ENCODE measurements around the gene RPP40. TPM values are rescaled to one million over a fixed set of nuclear protein-coding genes. Genes with fewer than 3 reads are reported as not detected.

RPP40 gene
- total RNA-seq, 3 donors from 2014 or later (not counting 1 experiment from before 2014, with no cell fraction given), result 1.3 to 1.7 (median 1.3) TPM

- H3K4me3 Mint-ChIP-seq, result no peak overlapping the region
- TF ChIP-seq, protein P1, sequence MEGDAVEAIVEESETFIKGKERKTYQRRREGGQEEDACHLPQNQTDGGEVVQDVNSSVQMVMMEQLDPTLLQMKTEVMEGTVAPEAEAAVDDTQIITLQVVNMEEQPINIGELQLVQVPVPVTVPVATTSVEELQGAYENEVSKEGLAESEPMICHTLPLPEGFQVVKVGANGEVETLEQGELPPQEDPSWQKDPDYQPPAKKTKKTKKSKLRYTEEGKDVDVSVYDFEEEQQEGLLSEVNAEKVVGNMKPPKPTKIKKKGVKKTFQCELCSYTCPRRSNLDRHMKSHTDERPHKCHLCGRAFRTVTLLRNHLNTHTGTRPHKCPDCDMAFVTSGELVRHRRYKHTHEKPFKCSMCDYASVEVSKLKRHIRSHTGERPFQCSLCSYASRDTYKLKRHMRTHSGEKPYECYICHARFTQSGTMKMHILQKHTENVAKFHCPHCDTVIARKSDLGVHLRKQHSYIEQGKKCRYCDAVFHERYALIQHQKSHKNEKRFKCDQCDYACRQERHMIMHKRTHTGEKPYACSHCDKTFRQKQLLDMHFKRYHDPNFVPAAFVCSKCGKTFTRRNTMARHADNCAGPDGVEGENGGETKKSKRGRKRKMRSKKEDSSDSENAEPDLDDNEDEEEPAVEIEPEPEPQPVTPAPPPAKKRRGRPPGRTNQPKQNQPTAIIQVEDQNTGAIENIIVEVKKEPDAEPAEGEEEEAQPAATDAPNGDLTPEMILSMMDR (IDR thresholded peaks at IDR 0.05), result no peak
- Histone ChIP-seq H3K27me3 (ENCODE audit: control insufficient read depth, insufficient read depth, low read length) (no peaks in the 10 kb centered on the region), H3K27ac (ENCODE audit: low read length) (no peak overlapping the region), H3K36me3 (ENCODE audit: control insufficient read depth, insufficient read depth, low read length) (peaks cover 11% of the 10 kb centered on the region), H3K9me3 (ENCODE audit: control insufficient read depth, insufficient read depth, low read length) (no peaks in the 10 kb centered on the region), H3K4me3 (ENCODE audit: low read length) (no peak overlapping the region), H3K4me1 (ENCODE audit: control insufficient read depth, insufficient read depth, low read length) (peaks cover under 1% of the 10 kb centered on the region)
- H3K36me3 Mint-ChIP-seq, result peaks cover 7% of the 10 kb centered on the region
- H3K27ac Mint-ChIP-seq, result no peak overlapping the region
- no peaks in the 10 kb centered on the region for H3K27me3 Mint-ChIP-seq (ENCODE audit: low read depth in 2 of 2)
- intact Hi-C loops (cut with micrococcal nuclease), result no loop called here
- H3K4me1 Mint-ChIP-seq, result no peaks in the 10 kb centered on the region
- WGBS (ENCODE audit: insufficient coverage), result 91% methylated on average over 5 of the region's 6 CpGs
- no peak for DNase-seq
- H3K9me3 Mint-ChIP-seq, result no peaks in the 10 kb centered on the region
- ATAC-seq, result no peak
Observed at GRCh38 chr6:4997862-4998261, 6.0 kb downstream of the RPP40 start.

- intact Hi-C loops (cut with micrococcal nuclease), result no loop called here
- H3K4me1 Mint-ChIP-seq, result no peaks in the 10 kb centered on the region
- H3K27ac ChIP-seq (ENCODE audit: low read length), result no peak overlapping the region
- H3K27me3 Mint-ChIP-seq (ENCODE audit: low read depth in 2 of 2), result no peaks in the 10 kb centered on the region
- no peaks in the 10 kb centered on the region for H3K9me3 ChIP-seq (ENCODE audit: control insufficient read depth, insufficient read depth, low read length)
- ATAC-seq (no peak), DNase-seq (no peak)
- H3K4me3 ChIP-seq (ENCODE audit: low read length), result no peak overlapping the region
- H3K27ac Mint-ChIP-seq, result no peak overlapping the region
- TF ChIP-seq, protein P1 (IDR thresholded peaks at IDR 0.05), result no peak
- H3K4me1 ChIP-seq (ENCODE audit: control insufficient read depth, insufficient read depth, low read length), result no peaks in the 10 kb centered on the region
- peaks cover 11% of the 10 kb centered on the region for H3K36me3 ChIP-seq (ENCODE audit: control insufficient read depth, insufficient read depth, low read length)
- H3K9me3 Mint-ChIP-seq, result no peaks in the 10 kb centered on the region
- no peaks in the 10 kb centered on the region for H3K27me3 ChIP-seq (ENCODE audit: control insufficient read depth, insufficient read depth, low read length)
- no peak overlapping the region for H3K4me3 Mint-ChIP-seq
- WGBS (ENCODE audit: insufficient coverage), result 100% methylated on average over 2 of the region's 3 CpGs
- peaks cover 7% of the 10 kb centered on the region for H3K36me3 Mint-ChIP-seq
Observed at GRCh38 chr6:4994741-4995140, 9.1 kb downstream of the RPP40 start.

DNA sequence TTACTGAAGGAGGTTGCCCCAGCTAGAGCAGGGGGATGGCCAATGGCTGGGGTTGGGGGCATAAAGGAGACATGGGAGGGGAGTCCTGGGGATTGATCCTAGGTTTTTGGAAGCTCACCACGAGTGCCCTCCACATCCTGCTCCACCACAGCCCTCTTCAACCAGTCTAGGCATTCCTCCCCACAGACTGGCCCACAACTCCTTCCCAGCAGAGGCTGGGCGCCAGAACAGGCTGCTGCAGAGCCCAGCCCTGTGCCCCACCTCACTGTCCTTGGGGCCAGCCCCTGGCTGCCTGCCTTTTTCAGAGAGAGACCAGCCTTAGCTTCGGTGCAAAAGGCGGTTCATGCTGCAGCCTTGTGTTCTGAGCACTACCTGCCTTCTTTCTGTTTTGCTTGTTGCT is 16.4 kb downstream of the RPP40 start:
- no peak for DNase-seq
- no peaks in the 10 kb centered on the region for H3K9me3 Mint-ChIP-seq
- no peak overlapping the region for H3K27ac Mint-ChIP-seq
- H3K27me3 Mint-ChIP-seq (ENCODE audit: low read depth in 2 of 2), result peaks cover 0 to 8% of the 10 kb centered on the region in 2 donors
- Histone ChIP-seq H3K27me3 (ENCODE audit: control insufficient read depth, insufficient read depth, low read length) (no peaks in the 10 kb centered on the region), H3K4me3 (ENCODE audit: low read length) (no peak overlapping the region), H3K4me1 (ENCODE audit: control insufficient read depth, insufficient read depth, low read length) (no peaks in the 10 kb centered on the region), H3K27ac (ENCODE audit: low read length) (no peak overlapping the region), H3K36me3 (ENCODE audit: control insufficient read depth, insufficient read depth, low read length) (no peaks in the 10 kb centered on the region), H3K9me3 (ENCODE audit: control insufficient read depth, insufficient read depth, low read length) (no peaks in the 10 kb centered on the region)
- no peak for ATAC-seq
- H3K4me1 Mint-ChIP-seq, result no peaks in the 10 kb centered on the region
- intact Hi-C loops (cut with micrococcal nuclease), result no loop called here
- H3K4me3 Mint-ChIP-seq, result no peak overlapping the region
- TF ChIP-seq, protein P1 (IDR thresholded peaks at IDR 0.05), result no peak
- WGBS (ENCODE audit: insufficient coverage), result 75% methylated on average over 4 of the region's 4 CpGs
- no peaks in the 10 kb centered on the region for H3K36me3 Mint-ChIP-seq

DNA sequence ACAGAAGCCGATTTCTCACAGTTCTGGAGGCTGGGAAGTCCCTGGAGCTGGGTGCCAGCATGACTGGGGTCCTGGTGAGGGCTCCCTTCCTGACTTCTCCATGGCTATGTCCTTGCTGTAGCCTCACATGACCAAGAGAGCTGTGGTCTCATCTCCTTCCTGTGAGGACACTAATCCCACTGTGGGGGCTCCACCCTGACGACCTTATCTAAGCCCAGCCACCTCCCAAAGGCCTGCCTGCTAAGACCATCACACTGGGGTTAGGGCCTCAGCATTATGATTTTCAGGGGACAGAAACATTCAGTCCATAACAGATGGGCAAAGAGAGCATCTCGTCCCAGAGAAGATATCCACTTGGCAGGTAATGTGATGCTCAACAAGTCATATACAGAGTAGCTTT is 16.8 kb downstream of the RPP40 start:
- H3K9me3 ChIP-seq (ENCODE audit: control insufficient read depth, insufficient read depth, low read length), result no peaks in the 10 kb centered on the region
- DNase-seq (no peak), ATAC-seq (no peak)
- no peak overlapping the region for H3K4me3 ChIP-seq (ENCODE audit: low read length)
- Mint-ChIP-seq H3K4me3 (no peak overlapping the region), H3K27ac (no peak overlapping the region), H3K9me3 (no peaks in the 10 kb centered on the region), H3K36me3 (no peaks in the 10 kb centered on the region), H3K4me1 (no peaks in the 10 kb centered on the region), H3K27me3 (ENCODE audit: low read depth in 2 of 2) (peaks cover 0 to 8% of the 10 kb centered on the region in 2 donors)
- no peaks in the 10 kb centered on the region for H3K27me3 ChIP-seq (ENCODE audit: control insufficient read depth, insufficient read depth, low read length)
- no peaks in the 10 kb centered on the region for H3K36me3 ChIP-seq (ENCODE audit: control insufficient read depth, insufficient read depth, low read length)
- intact Hi-C loops (cut with micrococcal nuclease), result no loop called here
- no peaks in the 10 kb centered on the region for H3K4me1 ChIP-seq (ENCODE audit: control insufficient read depth, insufficient read depth, low read length)
- WGBS (ENCODE audit: insufficient coverage), result 70% methylated on average over 3 of the region's 3 CpGs
- H3K27ac ChIP-seq (ENCODE audit: low read length), result no peak overlapping the region
- TF ChIP-seq, protein P1 (IDR thresholded peaks at IDR 0.05), result no peak

Data from natural killer cell (primary cell).